ENCODE results near the gene TMEFF1. TPM values are rescaled to one million over a fixed set of nuclear protein-coding genes. Genes with fewer than 3 reads are reported as not detected.

The TMEFF1 gene
- total RNA-seq, 1 donor from 2014 or later = 14.8 TPM

DNA sequence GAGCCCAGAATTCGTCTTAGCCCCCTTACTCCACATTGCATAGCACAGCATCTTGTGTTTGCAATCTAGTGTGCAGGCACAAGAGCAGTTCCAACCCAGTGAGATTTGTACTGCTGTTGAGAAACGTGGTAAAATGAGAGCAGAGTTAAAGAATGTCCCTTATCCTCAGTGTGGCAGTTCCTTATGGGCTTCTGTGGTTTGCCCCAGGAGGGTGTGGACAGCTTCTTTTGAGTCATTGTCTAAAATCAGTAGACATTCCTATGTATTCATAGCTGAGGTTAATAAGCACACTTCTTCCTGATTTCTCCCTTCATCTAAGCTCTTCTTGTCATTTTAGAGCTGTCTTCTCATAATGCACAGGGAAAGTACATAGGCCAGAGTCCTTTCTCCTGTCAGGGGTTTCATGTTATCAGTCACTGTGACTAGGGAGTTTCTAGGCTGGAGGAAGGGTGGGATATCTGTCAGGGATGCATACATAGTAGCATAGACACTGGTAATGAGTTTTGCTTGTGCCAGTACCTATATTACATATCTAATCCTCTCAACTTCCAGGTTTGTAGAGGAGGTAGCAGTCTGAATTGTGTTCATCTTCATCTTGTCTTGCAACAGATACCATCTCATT lies 102.9 kb downstream of the TMEFF1 start:
- Histone ChIP-seq H3K4me1 (ENCODE audit: insufficient read depth, low read length) (peaks cover 28% of the 10 kb centered on the region), H3K79me2 (ENCODE audit: insufficient read depth, low read length) (no peaks in the 10 kb centered on the region), H3K4me3 (ENCODE audit: insufficient read depth, low read depth, low read length) (no peak overlapping the region), H4K20me1 (ENCODE audit: insufficient read depth, low read length) (no peaks in the 10 kb centered on the region), H2AFZ (ENCODE audit: low read depth, low read length) (no peak overlapping the region), H3K4me2 (ENCODE audit: low read length) (peak overlapping the region; percentile 35), H3K27ac (ENCODE audit: low read depth, low read length) (peak overlapping the region; percentile 2), H3K36me3 (ENCODE audit: insufficient read depth, low read length) (no peaks in the 10 kb centered on the region), H3K9me3 (ENCODE audit: insufficient read depth, low read depth, low read length) (no peaks in the 10 kb centered on the region), H3K27me3 (ENCODE audit: insufficient read depth, low read length) (no peaks in the 10 kb centered on the region), H3K9ac (ENCODE audit: low read length) (no peak overlapping the region)
- H3K4me3 Mint-ChIP-seq (ENCODE audit: unreplicated experiment) = no peak overlapping the region
- FAIRE-seq = peak; percentile 100
- no peaks in the 10 kb centered on the region for H3K27me3 Mint-ChIP-seq (ENCODE audit: low read depth, unreplicated experiment)
- H3K9me3 Mint-ChIP-seq (ENCODE audit: unreplicated experiment) = no peaks in the 10 kb centered on the region
- peaks cover 52% of the 10 kb centered on the region for H3K4me1 Mint-ChIP-seq (ENCODE audit: low read depth, unreplicated experiment)
- H3K36me3 Mint-ChIP-seq (ENCODE audit: low read depth, unreplicated experiment) = no peaks in the 10 kb centered on the region
- DNase-seq (ENCODE audit: low read depth) = peak; percentile 90
- peak overlapping the region; percentile 55 for H3K27ac Mint-ChIP-seq (ENCODE audit: unreplicated experiment)
- no peak for TF ChIP-seq EZH2 (IDR thresholded peaks at IDR 0.05; ENCODE audit: insufficient read depth, low read length)
- TF ChIP-seq, protein P1, sequence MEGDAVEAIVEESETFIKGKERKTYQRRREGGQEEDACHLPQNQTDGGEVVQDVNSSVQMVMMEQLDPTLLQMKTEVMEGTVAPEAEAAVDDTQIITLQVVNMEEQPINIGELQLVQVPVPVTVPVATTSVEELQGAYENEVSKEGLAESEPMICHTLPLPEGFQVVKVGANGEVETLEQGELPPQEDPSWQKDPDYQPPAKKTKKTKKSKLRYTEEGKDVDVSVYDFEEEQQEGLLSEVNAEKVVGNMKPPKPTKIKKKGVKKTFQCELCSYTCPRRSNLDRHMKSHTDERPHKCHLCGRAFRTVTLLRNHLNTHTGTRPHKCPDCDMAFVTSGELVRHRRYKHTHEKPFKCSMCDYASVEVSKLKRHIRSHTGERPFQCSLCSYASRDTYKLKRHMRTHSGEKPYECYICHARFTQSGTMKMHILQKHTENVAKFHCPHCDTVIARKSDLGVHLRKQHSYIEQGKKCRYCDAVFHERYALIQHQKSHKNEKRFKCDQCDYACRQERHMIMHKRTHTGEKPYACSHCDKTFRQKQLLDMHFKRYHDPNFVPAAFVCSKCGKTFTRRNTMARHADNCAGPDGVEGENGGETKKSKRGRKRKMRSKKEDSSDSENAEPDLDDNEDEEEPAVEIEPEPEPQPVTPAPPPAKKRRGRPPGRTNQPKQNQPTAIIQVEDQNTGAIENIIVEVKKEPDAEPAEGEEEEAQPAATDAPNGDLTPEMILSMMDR (IDR thresholded peaks at IDR 0.05; ENCODE audit: insufficient read depth, low read depth, low read length) = no peak

GRCh38 chr9:100577776-100578448 lies 105.0 kb downstream of the TMEFF1 start, which contains the start of gene CAVIN4:
Gene CAVIN4 (plus strand): TSS chr9:100578079. CDS start chr9:100578144, 65 bp downstream.
- no peaks in the 10 kb centered on the region for H3K79me2 ChIP-seq (ENCODE audit: insufficient read depth, low read length)
- Mint-ChIP-seq H3K27me3 (ENCODE audit: low read depth, unreplicated experiment) (no peaks in the 10 kb centered on the region), H3K9me3 (ENCODE audit: unreplicated experiment) (no peaks in the 10 kb centered on the region), H3K4me1 (ENCODE audit: low read depth, unreplicated experiment) (peaks cover 65% of the 10 kb centered on the region), H3K27ac (ENCODE audit: unreplicated experiment) (peak within 1 kb of the TSS; percentile 59), H3K36me3 (ENCODE audit: low read depth, unreplicated experiment) (no peaks in the 10 kb centered on the region), H3K4me3 (ENCODE audit: unreplicated experiment) (peak within 1 kb of the TSS; percentile 82)
- H3K9me3 ChIP-seq (ENCODE audit: insufficient read depth, low read depth, low read length) = no peaks in the 10 kb centered on the region
- no peak within 1 kb of the TSS for H3K9ac ChIP-seq (ENCODE audit: low read length)
- FAIRE-seq (peak; percentile 20), DNase-seq (ENCODE audit: low read depth) (peak; percentile 92)
- TF ChIP-seq EZH2 (IDR thresholded peaks at IDR 0.05; ENCODE audit: insufficient read depth, low read length) = no peak
- TF ChIP-seq, protein P1 (IDR thresholded peaks at IDR 0.05; ENCODE audit: insufficient read depth, low read depth, low read length) = no peak
- H3K4me2 ChIP-seq (ENCODE audit: low read length) = peak within 1 kb of the TSS; percentile 54
- no peaks in the 10 kb centered on the region for H3K36me3 ChIP-seq (ENCODE audit: insufficient read depth, low read length)
- H3K4me3 ChIP-seq (ENCODE audit: insufficient read depth, low read depth, low read length) = no peak within 1 kb of the TSS
- H3K4me1 ChIP-seq (ENCODE audit: insufficient read depth, low read length) = peaks cover 28% of the 10 kb centered on the region
- no peaks in the 10 kb centered on the region for H3K27me3 ChIP-seq (ENCODE audit: insufficient read depth, low read length)
- H2AFZ ChIP-seq (ENCODE audit: low read depth, low read length) = no peak within 1 kb of the TSS
- no peak within 1 kb of the TSS for H3K27ac ChIP-seq (ENCODE audit: low read depth, low read length)
- H4K20me1 ChIP-seq (ENCODE audit: insufficient read depth, low read length) = no peaks in the 10 kb centered on the region

DNA sequence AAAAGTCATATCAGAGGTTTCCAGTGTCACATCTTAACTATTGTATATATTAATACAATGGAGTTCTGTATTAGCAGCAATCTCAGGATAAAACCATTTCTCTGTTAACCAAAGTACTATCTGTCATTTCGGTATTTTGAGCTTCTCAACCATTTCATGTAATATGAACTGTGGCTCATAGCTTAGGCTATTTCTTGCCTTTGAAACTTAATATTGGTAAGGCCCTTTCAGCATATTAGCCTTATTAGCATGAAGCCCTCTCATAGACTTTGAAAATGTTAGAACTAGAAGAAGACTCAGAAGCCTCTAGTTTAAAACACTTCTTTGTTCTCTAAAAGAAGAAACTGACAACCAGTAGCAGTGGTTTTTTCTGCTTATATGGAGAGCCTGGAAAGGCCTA lies 105.7 kb downstream of the TMEFF1 start:
- no peaks in the 10 kb centered on the region for H3K36me3 Mint-ChIP-seq (ENCODE audit: low read depth, unreplicated experiment)
- no peak for TF ChIP-seq EZH2 (IDR thresholded peaks at IDR 0.05; ENCODE audit: insufficient read depth, low read length)
- TF ChIP-seq, protein P1 (IDR thresholded peaks at IDR 0.05; ENCODE audit: insufficient read depth, low read depth, low read length) = no peak
- peaks cover 63% of the 10 kb centered on the region for H3K4me1 Mint-ChIP-seq (ENCODE audit: low read depth, unreplicated experiment)
- Histone ChIP-seq H3K36me3 (ENCODE audit: insufficient read depth, low read length) (no peaks in the 10 kb centered on the region), H3K4me3 (ENCODE audit: insufficient read depth, low read depth, low read length) (no peak overlapping the region), H3K9ac (ENCODE audit: low read length) (no peak overlapping the region), H4K20me1 (ENCODE audit: insufficient read depth, low read length) (no peaks in the 10 kb centered on the region), H2AFZ (ENCODE audit: low read depth, low read length) (no peak overlapping the region), H3K4me2 (ENCODE audit: low read length) (no peak overlapping the region), H3K27ac (ENCODE audit: low read depth, low read length) (no peak overlapping the region), H3K4me1 (ENCODE audit: insufficient read depth, low read length) (peaks cover 28% of the 10 kb centered on the region), H3K79me2 (ENCODE audit: insufficient read depth, low read length) (no peaks in the 10 kb centered on the region), H3K27me3 (ENCODE audit: insufficient read depth, low read length) (no peaks in the 10 kb centered on the region), H3K9me3 (ENCODE audit: insufficient read depth, low read depth, low read length) (no peaks in the 10 kb centered on the region)
- no peak for DNase-seq (ENCODE audit: low read depth)
- H3K4me3 Mint-ChIP-seq (ENCODE audit: unreplicated experiment) = peak overlapping the region; percentile 82
- H3K27ac Mint-ChIP-seq (ENCODE audit: unreplicated experiment) = no peak overlapping the region
- no peaks in the 10 kb centered on the region for H3K9me3 Mint-ChIP-seq (ENCODE audit: unreplicated experiment)
- no peaks in the 10 kb centered on the region for H3K27me3 Mint-ChIP-seq (ENCODE audit: low read depth, unreplicated experiment)
- no peak for FAIRE-seq

All from astrocyte (in vitro differentiated cells and primary cell).